Neutrophil (primary cell): ENCODE results near the gene GRB14.

Experiments
- H3K27ac ChIP-seq: fragments of 200-600 bp; sonication (generic); 2 replicates; pipeline ENCODE4 v1.5.1; 2016; ENCODE audit warnings: mild to moderate bottlenecking, moderate library complexity
- H3K27me3 ChIP-seq: fragments of 200-600 bp; sonication (generic); 2 replicates; pipeline ENCODE4 v1.6.0; 2016; ENCODE audit warnings: mild to moderate bottlenecking
- H3K36me3 ChIP-seq: fragments of 200-600 bp; sonication (generic); 2 replicates; pipeline ENCODE4 v1.5.1; 2017
- H3K4me1 ChIP-seq, 2 experiments: fragments of 200-600 bp in 1 of 2; sonication (generic) in 1 of 2; 1 replicate in 1 of 2; 2 replicates in 1 of 2; pipeline versions ENCODE4 v1.5.1 to v1.6.1; 2013 to 2016; ENCODE audit warnings: low read depth in 1 of 2, low read length in 1 of 2, mild to moderate bottlenecking in 1 of 2, moderate library complexity in 1 of 2; ENCODE audit not compliant: control insufficient read depth in 1 of 2, insufficient read depth in 1 of 2
- H3K4me3 ChIP-seq, 2 experiments: fragments of 200-600 bp in 1 of 2; sonication (generic) in 1 of 2; 1 replicate in 1 of 2; 2 replicates in 1 of 2; pipeline ENCODE4 v1.5.1; 2013 to 2016; ENCODE audit warnings: low read depth in 1 of 2, low read length in 1 of 2, mild to moderate bottlenecking in 1 of 2, moderate library complexity in 1 of 2
- H3K9me3 ChIP-seq: fragments of 200-600 bp; sonication (generic); 2 replicates; pipeline ENCODE4 v1.5.1; 2016
- TF ChIP-seq, protein P1 (sequence below): fragments of 200-600 bp; sonication (generic); IDR thresholded peaks from 2 replicates; pipeline ENCODE4 v1.5.1; 2016; ENCODE audit warnings: antibody characterized with exemption

The GRB14 gene

DNA sequence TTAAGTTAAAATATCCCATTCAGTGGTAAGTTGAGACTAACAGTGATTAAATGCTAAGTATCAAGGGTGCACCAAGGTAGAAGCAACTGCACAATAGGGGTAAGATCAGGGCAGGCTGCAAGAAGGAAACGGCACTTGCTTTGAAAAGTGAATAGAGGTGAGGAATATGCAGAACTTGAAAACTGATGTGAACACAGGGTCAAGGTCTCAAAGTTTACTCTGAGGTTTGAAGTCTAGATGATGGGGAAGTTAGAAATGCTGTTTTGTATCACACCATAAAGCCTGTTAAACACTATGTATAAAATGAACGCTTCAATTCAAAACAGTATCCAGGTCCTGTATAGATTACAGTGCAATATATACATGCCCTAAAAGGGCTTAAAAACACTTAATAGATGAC, 50.8 kb downstream of the GRB14 start:
- H3K27me3 ChIP-seq, result no peaks in the 10 kb centered on the region

DNA sequence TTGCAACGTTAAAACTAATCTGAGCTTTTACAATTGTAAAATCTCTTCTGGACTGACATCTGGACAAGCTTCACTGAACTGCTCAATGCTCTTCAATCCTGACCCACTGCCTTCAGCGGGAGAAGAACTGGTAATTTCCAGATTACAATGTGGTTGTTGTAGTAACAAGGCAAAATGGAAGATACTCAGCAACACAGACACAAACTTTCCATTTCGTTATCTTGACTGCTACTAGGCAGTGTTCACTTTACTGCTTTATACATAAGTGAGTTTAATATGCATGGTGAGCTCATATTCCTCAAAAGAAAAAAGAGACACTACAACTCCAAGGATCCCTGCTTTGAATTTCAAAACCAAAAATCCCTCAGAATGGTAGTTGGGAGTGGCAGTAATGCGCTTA, 51.9 kb downstream of the GRB14 start:
- no peak overlapping the region for H3K27ac ChIP-seq
- H3K4me3 ChIP-seq, result no peak overlapping the region
- TF ChIP-seq, protein P1, sequence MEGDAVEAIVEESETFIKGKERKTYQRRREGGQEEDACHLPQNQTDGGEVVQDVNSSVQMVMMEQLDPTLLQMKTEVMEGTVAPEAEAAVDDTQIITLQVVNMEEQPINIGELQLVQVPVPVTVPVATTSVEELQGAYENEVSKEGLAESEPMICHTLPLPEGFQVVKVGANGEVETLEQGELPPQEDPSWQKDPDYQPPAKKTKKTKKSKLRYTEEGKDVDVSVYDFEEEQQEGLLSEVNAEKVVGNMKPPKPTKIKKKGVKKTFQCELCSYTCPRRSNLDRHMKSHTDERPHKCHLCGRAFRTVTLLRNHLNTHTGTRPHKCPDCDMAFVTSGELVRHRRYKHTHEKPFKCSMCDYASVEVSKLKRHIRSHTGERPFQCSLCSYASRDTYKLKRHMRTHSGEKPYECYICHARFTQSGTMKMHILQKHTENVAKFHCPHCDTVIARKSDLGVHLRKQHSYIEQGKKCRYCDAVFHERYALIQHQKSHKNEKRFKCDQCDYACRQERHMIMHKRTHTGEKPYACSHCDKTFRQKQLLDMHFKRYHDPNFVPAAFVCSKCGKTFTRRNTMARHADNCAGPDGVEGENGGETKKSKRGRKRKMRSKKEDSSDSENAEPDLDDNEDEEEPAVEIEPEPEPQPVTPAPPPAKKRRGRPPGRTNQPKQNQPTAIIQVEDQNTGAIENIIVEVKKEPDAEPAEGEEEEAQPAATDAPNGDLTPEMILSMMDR, result no peak
- H3K27me3 ChIP-seq, result no peaks in the 10 kb centered on the region
- H3K9me3 ChIP-seq, result no peaks in the 10 kb centered on the region
- H3K4me1 ChIP-seq, result no peaks in the 10 kb centered on the region
- H3K36me3 ChIP-seq, result no peaks in the 10 kb centered on the region

More for the DNA sequence above, 50.8 kb downstream of the GRB14 start:
- H3K4me1 ChIP-seq, result no peaks in the 10 kb centered on the region
- no peaks in the 10 kb centered on the region for H3K36me3 ChIP-seq
- H3K9me3 ChIP-seq, result no peaks in the 10 kb centered on the region
- TF ChIP-seq, protein P1, result no peak
- H3K4me3 ChIP-seq, result no peak overlapping the region
- no peak overlapping the region for H3K27ac ChIP-seq

DNA sequence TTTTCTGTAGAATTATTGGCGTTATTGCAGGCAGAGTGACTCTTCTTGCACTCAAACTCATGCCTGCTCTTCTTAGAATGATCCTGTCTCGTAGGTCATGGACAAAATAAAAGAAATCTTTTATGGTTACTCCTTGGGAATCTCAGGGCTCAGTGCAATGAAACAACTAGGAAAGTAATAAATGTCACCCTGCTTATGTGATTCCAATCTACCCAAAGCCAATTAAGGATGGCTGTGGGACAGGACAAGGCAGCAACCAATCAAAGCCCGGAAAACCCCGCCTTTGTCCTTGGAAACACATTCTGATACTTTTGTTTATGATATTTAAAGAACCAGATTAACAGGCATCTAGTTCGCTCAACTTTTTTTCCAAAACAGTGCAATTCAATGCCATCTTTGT, 53.0 kb downstream of the GRB14 start:
- no peaks in the 10 kb centered on the region for H3K9me3 ChIP-seq
- TF ChIP-seq, protein P1, result no peak
- no peak overlapping the region for H3K27ac ChIP-seq
- H3K4me1 ChIP-seq, result no peaks in the 10 kb centered on the region
- no peak overlapping the region for H3K4me3 ChIP-seq
- no peaks in the 10 kb centered on the region for H3K27me3 ChIP-seq
- no peaks in the 10 kb centered on the region for H3K36me3 ChIP-seq

DNA sequence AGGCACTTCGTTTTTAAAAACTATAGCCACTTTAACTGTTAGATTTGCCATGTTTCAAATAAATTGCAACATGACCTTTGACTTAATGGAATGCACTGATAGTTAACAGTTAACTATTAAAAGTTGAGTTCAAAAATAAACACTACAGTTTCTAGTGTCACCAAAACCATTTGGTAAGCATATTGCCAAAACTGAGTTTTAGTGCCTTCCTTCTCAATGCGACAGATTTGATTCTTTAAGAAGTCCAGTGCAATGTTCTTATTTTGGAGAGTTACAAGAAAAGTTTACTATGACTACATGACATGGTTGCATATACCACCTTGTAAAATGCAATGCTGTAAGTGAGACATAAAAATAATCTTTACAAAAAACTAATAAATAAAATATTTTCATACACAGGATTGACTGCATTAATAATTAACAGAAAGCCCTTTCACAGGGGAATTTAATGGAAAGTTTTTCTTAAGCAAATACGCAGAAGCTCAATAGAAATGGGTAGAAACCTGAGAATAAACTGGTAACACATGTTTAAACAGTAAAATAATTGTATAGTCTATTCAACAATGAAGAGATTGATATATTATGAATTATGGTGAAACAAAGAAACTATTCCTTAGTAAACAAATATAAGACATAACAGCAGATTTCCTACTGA, 53.8 kb downstream of the GRB14 start:
- Histone ChIP-seq H3K36me3 (no peaks in the 10 kb centered on the region), H3K4me1 (no peaks in the 10 kb centered on the region), H3K4me3 (no peak overlapping the region), H3K27ac (no peak overlapping the region), H3K9me3 (no peaks in the 10 kb centered on the region), H3K27me3 (no peaks in the 10 kb centered on the region)
- TF ChIP-seq, protein P1, result no peak

DNA sequence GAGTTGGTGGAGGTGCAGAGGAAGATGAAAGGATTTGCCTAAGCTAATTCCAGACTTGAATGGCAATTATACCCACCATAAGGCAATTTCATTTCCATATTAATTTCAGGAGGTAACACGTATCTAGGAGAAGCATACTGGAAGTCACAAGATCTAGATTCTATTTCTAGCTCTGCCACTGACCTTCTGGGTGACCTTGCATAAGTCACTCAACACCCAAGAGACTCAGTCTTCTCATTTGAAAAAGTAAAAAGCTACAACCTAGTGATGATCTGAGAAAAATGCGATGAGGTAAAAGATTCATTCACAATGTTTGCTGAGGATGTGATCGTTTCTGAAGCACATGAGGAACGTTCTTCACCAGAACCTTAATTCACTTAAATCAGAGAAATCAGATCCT, 55.9 kb downstream of the GRB14 start:
- no peak overlapping the region for H3K4me3 ChIP-seq
- no peak overlapping the region for H3K27ac ChIP-seq
- H3K36me3 ChIP-seq, result no peaks in the 10 kb centered on the region
- no peaks in the 10 kb centered on the region for H3K4me1 ChIP-seq
- TF ChIP-seq, protein P1, result no peak
- no peaks in the 10 kb centered on the region for H3K9me3 ChIP-seq
- H3K27me3 ChIP-seq, result no peaks in the 10 kb centered on the region

DNA sequence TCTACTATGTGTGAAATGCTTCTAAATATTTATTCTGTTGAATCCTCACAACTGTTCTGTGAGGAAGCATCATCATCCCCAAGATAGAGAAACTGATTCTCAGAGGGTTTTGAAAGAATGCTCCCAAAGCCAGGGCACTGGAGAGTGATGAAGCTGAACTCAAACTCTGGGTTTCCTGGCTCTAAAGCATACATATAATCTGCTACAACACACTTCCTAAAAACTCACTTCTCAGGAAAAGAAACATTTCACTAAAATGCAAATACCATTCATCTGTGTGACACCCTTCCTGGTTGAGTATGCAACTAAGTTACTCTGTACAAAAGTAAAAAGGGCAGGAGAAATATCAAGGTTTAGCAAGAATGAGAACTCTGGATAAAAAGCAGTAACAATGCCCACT, 58.6 kb downstream of the GRB14 start:
- H3K9me3 ChIP-seq, result no peaks in the 10 kb centered on the region
- H3K4me1 ChIP-seq, result no peaks in the 10 kb centered on the region
- H3K27me3 ChIP-seq, result no peaks in the 10 kb centered on the region
- TF ChIP-seq, protein P1, result no peak
- H3K27ac ChIP-seq, result no peak overlapping the region
- no peak overlapping the region for H3K4me3 ChIP-seq
- H3K36me3 ChIP-seq, result no peaks in the 10 kb centered on the region
